Mesenchymal stem cell (in vitro differentiated cells and primary cell): ENCODE data around the gene RASSF6.
A peak's percentile ranks its signal among the peaks of the same experiment; 100 is the strongest.
"Not testable (repeated sequence)": the region's sequence is repeated elsewhere in the genome, so short reads cannot be mapped to it uniquely, and the experiment has no call there.

Experiments used
- DNase-seq: peaks from one replicate; pipeline ENCODE4 v3.0.0-alpha.2; 2013
- H2AFZ ChIP-seq: one replicate; pipeline ENCODE4 v1.6.1; 2013; ENCODE audit warnings: low read depth, mild to moderate bottlenecking, control low read depth, inconsistent platforms, low read length, moderate library complexity
- H2AK5ac ChIP-seq: 2 replicates; pipeline ENCODE4 v1.6.1; 2013; ENCODE audit warnings: low read length, moderate library complexity, mild to moderate bottlenecking, inconsistent platforms; ENCODE audit not compliant: severe bottlenecking
- H2BK120ac ChIP-seq: one replicate; pipeline ENCODE4 v1.6.1; 2013; ENCODE audit warnings: low read depth, mild to moderate bottlenecking, inconsistent platforms, low read length, moderate library complexity
- H2BK12ac ChIP-seq, 2 experiments: one replicate each; pipeline ENCODE4 v1.6.1; 2013; ENCODE audit warnings: inconsistent platforms in 2 of 2, low read length in 2 of 2, mild to moderate bottlenecking in 2 of 2, moderate library complexity in 2 of 2, control low read depth in 1 of 2
- H2BK15ac ChIP-seq: one replicate; pipeline ENCODE4 v1.6.1; 2013; ENCODE audit warnings: mild to moderate bottlenecking, low read depth, inconsistent platforms; ENCODE audit not compliant: poor library complexity, severe bottlenecking
- H2BK5ac ChIP-seq: 2 replicates; pipeline ENCODE4 v1.6.1; 2013; ENCODE audit warnings: low read depth, mild to moderate bottlenecking, low read length, control low read depth, inconsistent platforms; ENCODE audit not compliant: poor library complexity, severe bottlenecking
- H3K14ac ChIP-seq, 2 experiments: one replicate each; pipeline ENCODE4 v1.6.1; 2013; ENCODE audit warnings: inconsistent platforms in 2 of 2, low read length in 2 of 2, control low read depth in 1 of 2, mild to moderate bottlenecking in 1 of 2, moderate library complexity in 1 of 2
- H3K18ac ChIP-seq, 2 experiments: one replicate each; pipeline ENCODE4 v1.6.1; 2013; ENCODE audit warnings: inconsistent platforms in 2 of 2, low read length in 2 of 2, control low read depth in 1 of 2, low read depth in 1 of 2, mild to moderate bottlenecking in 1 of 2
- H3K23ac ChIP-seq, 2 experiments: one replicate each; pipeline ENCODE4 v1.6.1; 2013; ENCODE audit warnings: inconsistent platforms in 2 of 2, low read length in 2 of 2, mild to moderate bottlenecking in 2 of 2, moderate library complexity in 2 of 2, control low read depth in 1 of 2
- H3K27ac ChIP-seq: 2 replicates; pipeline ENCODE4 v1.5.1; 2013; ENCODE audit warnings: mild to moderate bottlenecking, moderate library complexity, low read length, control low read depth, inconsistent platforms; ENCODE audit not compliant: poor library complexity, severe bottlenecking
- H3K27me3 ChIP-seq, 2 experiments: 2 replicates each; pipeline versions ENCODE4 v1.6.1 to v1.7.0; 2013; ENCODE audit warnings: low read length in 2 of 2, mild to moderate bottlenecking in 2 of 2, moderate library complexity in 2 of 2, control low read depth in 1 of 2, inconsistent platforms in 1 of 2; ENCODE audit not compliant: control insufficient read depth in 1 of 2, insufficient read depth in 1 of 2
- H3K36me3 ChIP-seq, 2 experiments: 2 replicates each; pipeline versions ENCODE4 v1.6.1 to v1.7.0; 2013; ENCODE audit warnings: low read length in 2 of 2, control low read depth in 1 of 2, inconsistent platforms in 1 of 2, low read depth in 1 of 2, mild to moderate bottlenecking in 1 of 2; ENCODE audit not compliant: insufficient read depth in 2 of 2, control insufficient read depth in 1 of 2
- H3K4ac ChIP-seq, 2 experiments: one replicate each; pipeline ENCODE4 v1.6.1; 2013; ENCODE audit warnings: inconsistent platforms in 2 of 2, low read length in 2 of 2, mild to moderate bottlenecking in 2 of 2, moderate library complexity in 2 of 2, control low read depth in 1 of 2, low read depth in 1 of 2
- H3K4me1 ChIP-seq: 2 replicates; pipeline ENCODE4 v1.6.1; 2013; ENCODE audit warnings: low read depth, low read length, control low read depth; ENCODE audit not compliant: control insufficient read depth, insufficient read depth
- H3K4me2 ChIP-seq: 2 replicates; pipeline ENCODE4 v1.6.1; 2013; ENCODE audit warnings: low read length, mild to moderate bottlenecking, inconsistent platforms; ENCODE audit not compliant: poor library complexity, severe bottlenecking
- H3K4me3 ChIP-seq, 2 experiments: 2 replicates each; pipeline versions ENCODE4 v1.5.1 to v1.7.0; 2013; ENCODE audit warnings: low read length in 2 of 2, mild to moderate bottlenecking in 2 of 2, control low read depth in 1 of 2, low read depth in 1 of 2; ENCODE audit not compliant: insufficient read depth in 1 of 2
- H3K79me1 ChIP-seq: replicated peaks from 2 replicates; pipeline ENCODE4 v1.6.1; 2013; ENCODE audit warnings: mild to moderate bottlenecking, control low read depth, low read length, inconsistent platforms; ENCODE audit not compliant: poor library complexity, severe bottlenecking
- H3K9ac ChIP-seq: 2 replicates; pipeline ENCODE4 v1.7.0; 2013; ENCODE audit warnings: mild to moderate bottlenecking, low read length, moderate library complexity
- H3K9me3 ChIP-seq: 2 replicates; pipeline ENCODE4 v1.7.0; 2013; ENCODE audit warnings: mild to moderate bottlenecking, low read length; ENCODE audit not compliant: control insufficient read depth
- H4K8ac ChIP-seq: one replicate; pipeline ENCODE4 v1.6.1; 2013; ENCODE audit warnings: inconsistent platforms, mild to moderate bottlenecking, low read length, moderate library complexity
- H4K91ac ChIP-seq: one replicate; pipeline ENCODE4 v1.6.1; 2013; ENCODE audit warnings: mild to moderate bottlenecking, low read length, inconsistent platforms
- WGBS: methylation state at CpG from one replicate; pipeline ENCODE4 v1.1.7; 2013; ENCODE audit warnings: mixed read lengths; 5-methylcytosine and 5-hydroxymethylcytosine counted together

RASSF6 gene

GRCh38 chr4:73573794-73574528, 46.3 kb downstream of the RASSF6 start:
- Histone ChIP-seq H3K4me1 (peaks cover 4% of the 10 kb centered on the region), H3K4ac (no peak overlapping the region), H3K18ac (peak overlapping the region; percentile 21 to 44), H3K4me2 (no peak overlapping the region), H2AFZ (no peak overlapping the region), H2BK15ac (no peak overlapping the region), H3K4me3 (no peak overlapping the region), H3K27me3 (no peaks in the 10 kb centered on the region), H4K8ac (peak overlapping the region; percentile 77), H3K9me3 (no peaks in the 10 kb centered on the region), H2BK12ac (peak overlapping the region in 1 of 2 experiments; percentile 66), H2BK5ac (peak overlapping the region; percentile 53), H3K36me3 (no peaks in the 10 kb centered on the region), H2AK5ac (peak overlapping the region; percentile 76), H3K27ac (no peak overlapping the region), H4K91ac (no peak overlapping the region), H3K14ac (no peak overlapping the region), H2BK120ac (no peak overlapping the region), H3K23ac (no peak overlapping the region), H3K9ac (peak overlapping the region; percentile 37), H3K79me1 (no peaks in the 10 kb centered on the region)
- WGBS: 71% methylated on average over 8 of the region's 8 CpGs
- peak; percentile 83 for DNase-seq

GRCh38 chr4:73550865-73551264, 69.4 kb downstream of the RASSF6 start:
- not testable (repeated sequence) for H4K91ac ChIP-seq, H3K23ac ChIP-seq, H3K27me3 ChIP-seq, H3K4me1 ChIP-seq, H4K8ac ChIP-seq, H2AFZ ChIP-seq, H3K9me3 ChIP-seq, H3K79me1 ChIP-seq, H3K36me3 ChIP-seq, H3K9ac ChIP-seq, H2BK120ac ChIP-seq, DNase-seq, H3K14ac ChIP-seq, H3K4me2 ChIP-seq, H2BK5ac ChIP-seq, H3K4ac ChIP-seq, H3K18ac ChIP-seq, H3K4me3 ChIP-seq, H2AK5ac ChIP-seq, H3K27ac ChIP-seq, H2BK15ac ChIP-seq, H2BK12ac ChIP-seq
- 89% methylated on average over 5 of the region's 11 CpGs for WGBS

- Histone ChIP-seq H3K4me1 (no peaks in the 10 kb centered on the region), H3K36me3 (no peaks in the 10 kb centered on the region), H2AFZ (no peak overlapping the region), H3K4ac (no peak overlapping the region), H3K18ac (no peak overlapping the region), H3K23ac (no peak overlapping the region), H3K9ac (no peak overlapping the region), H4K91ac (no peak overlapping the region), H3K27ac (no peak overlapping the region), H2AK5ac (no peak overlapping the region), H3K27me3 (peaks cover 0 to 5% of the 10 kb centered on the region in 2 experiments), H2BK15ac (no peak overlapping the region), H3K9me3 (no peaks in the 10 kb centered on the region), H3K14ac (peak overlapping the region in 1 of 2 experiments; percentile 15), H2BK5ac (peak overlapping the region; percentile 44), H3K4me3 (no peak overlapping the region), H2BK120ac (no peak overlapping the region), H3K79me1 (no peaks in the 10 kb centered on the region), H4K8ac (no peak overlapping the region), H3K4me2 (no peak overlapping the region), H2BK12ac (no peak overlapping the region)
- DNase-seq: no peak
- WGBS: 100% methylated on average over 1 of the region's 2 CpGs
Observed at GRCh38 chr4:73544620-73545019, 75.6 kb downstream of the RASSF6 start.

GRCh38 chr4:73541251-73541650, 79.0 kb downstream of the RASSF6 start:
- no peak overlapping the region for H2AFZ ChIP-seq
- no peak overlapping the region for H2BK120ac ChIP-seq
- H3K14ac ChIP-seq: no peak overlapping the region
- H3K23ac ChIP-seq: no peak overlapping the region
- H4K91ac ChIP-seq: no peak overlapping the region
- no peak overlapping the region for H3K9ac ChIP-seq
- no peaks in the 10 kb centered on the region for H3K9me3 ChIP-seq
- no peak overlapping the region for H2BK5ac ChIP-seq
- H3K79me1 ChIP-seq: no peaks in the 10 kb centered on the region
- H3K27me3 ChIP-seq: peaks cover 0 to 5% of the 10 kb centered on the region in 2 experiments
- H3K4ac ChIP-seq: no peak overlapping the region
- no peak overlapping the region for H2AK5ac ChIP-seq
- H3K4me3 ChIP-seq: no peak overlapping the region
- H4K8ac ChIP-seq: no peak overlapping the region
- H3K36me3 ChIP-seq: no peaks in the 10 kb centered on the region
- H3K4me1 ChIP-seq: no peaks in the 10 kb centered on the region
- H2BK12ac ChIP-seq: no peak overlapping the region
- DNase-seq: no peak
- no peak overlapping the region for H3K27ac ChIP-seq
- no peak overlapping the region for H2BK15ac ChIP-seq
- no peak overlapping the region for H3K4me2 ChIP-seq
- WGBS: 82% methylated on average over 3 of the region's 3 CpGs
- H3K18ac ChIP-seq: no peak overlapping the region
